Measurements from ENCODE around the gene OR2T11. TPM values are rescaled to one million over a fixed set of nuclear protein-coding genes. Genes with fewer than 3 reads are reported as not detected.
A peak's percentile ranks its signal among the peaks of the same experiment; 100 is the strongest.
"Not testable (repeated sequence)": the region's sequence is repeated elsewhere in the genome, so short reads cannot be mapped to it uniquely, and the experiment has no call there.

The OR2T11 gene, protein sequence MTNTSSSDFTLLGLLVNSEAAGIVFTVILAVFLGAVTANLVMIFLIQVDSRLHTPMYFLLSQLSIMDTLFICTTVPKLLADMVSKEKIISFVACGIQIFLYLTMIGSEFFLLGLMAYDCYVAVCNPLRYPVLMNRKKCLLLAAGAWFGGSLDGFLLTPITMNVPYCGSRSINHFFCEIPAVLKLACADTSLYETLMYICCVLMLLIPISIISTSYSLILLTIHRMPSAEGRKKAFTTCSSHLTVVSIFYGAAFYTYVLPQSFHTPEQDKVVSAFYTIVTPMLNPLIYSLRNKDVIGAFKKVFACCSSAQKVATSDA
- not detected for total RNA-seq

DNA sequence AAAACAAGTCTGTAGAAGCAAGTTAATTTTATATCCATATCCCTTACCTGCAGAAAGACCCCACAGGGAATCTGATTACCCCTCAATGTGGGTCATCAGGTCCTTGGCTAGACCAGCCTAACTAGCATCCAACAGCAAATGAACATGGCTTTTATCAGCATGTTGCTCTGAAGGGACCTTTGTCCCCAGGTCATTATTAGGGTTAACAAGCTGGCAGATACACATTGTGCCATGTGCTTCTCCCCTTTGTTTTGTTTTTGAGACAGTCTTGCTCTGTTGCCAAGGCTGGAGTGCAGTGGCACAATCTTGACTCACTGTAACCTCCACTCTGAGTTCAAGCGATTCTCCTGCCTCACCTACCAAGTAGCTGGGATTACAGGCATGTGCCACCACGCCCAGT, at the start of gene OR2T11:
OR2T11 (minus strand) TSS at position 101 of the 400 bp plus-strand sequence. CDS start 7,963 bp downstream, outside the sequence.
- peak; percentile 28 for ATAC-seq
- DNase-seq (ENCODE audit: low spot score), result not testable (repeated sequence)

DNA sequence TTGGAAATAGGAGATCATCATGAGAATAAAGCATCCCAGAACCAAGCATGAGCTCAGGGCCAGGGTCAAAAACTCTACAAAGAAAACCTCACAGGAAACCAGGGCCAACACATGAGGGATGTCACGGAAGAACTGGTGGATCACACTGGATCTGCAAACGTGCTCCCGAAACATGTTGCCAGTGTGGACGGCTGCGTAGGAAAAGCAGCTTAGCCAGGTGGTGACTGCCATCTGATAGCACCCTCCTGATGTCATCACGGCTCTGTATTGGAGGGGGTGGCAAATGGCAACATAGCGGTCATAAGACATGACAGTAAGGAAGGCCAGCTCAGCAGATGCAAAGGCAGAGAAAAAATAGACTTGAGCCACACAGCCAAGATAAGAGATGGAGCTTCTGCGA, 46.8 kb upstream of the OR2T11 start:
- ATAC-seq (no peak), DNase-seq (ENCODE audit: low spot score) (no peak)

DNA sequence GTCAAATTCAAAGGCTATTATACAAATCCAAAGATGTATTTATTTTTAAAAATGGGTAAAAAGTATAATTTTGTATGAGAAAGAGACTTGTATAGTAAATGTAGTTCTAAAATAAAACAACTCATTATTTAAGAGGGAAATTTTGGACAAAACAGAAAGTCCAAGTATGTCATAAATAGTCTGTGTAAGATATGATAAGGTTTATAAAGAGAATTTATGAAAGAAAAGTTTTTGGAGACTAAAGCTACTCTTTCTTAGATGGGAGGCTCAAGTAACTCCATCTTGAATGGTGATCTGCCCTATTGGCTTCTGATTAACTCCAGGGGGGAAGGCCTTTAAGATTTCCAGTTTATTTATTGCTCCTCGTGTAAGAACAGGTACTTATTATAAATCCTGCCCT, 35.1 kb upstream of the OR2T11 start:
- no peak for ATAC-seq
- DNase-seq (ENCODE audit: low spot score), result no peak

DNA sequence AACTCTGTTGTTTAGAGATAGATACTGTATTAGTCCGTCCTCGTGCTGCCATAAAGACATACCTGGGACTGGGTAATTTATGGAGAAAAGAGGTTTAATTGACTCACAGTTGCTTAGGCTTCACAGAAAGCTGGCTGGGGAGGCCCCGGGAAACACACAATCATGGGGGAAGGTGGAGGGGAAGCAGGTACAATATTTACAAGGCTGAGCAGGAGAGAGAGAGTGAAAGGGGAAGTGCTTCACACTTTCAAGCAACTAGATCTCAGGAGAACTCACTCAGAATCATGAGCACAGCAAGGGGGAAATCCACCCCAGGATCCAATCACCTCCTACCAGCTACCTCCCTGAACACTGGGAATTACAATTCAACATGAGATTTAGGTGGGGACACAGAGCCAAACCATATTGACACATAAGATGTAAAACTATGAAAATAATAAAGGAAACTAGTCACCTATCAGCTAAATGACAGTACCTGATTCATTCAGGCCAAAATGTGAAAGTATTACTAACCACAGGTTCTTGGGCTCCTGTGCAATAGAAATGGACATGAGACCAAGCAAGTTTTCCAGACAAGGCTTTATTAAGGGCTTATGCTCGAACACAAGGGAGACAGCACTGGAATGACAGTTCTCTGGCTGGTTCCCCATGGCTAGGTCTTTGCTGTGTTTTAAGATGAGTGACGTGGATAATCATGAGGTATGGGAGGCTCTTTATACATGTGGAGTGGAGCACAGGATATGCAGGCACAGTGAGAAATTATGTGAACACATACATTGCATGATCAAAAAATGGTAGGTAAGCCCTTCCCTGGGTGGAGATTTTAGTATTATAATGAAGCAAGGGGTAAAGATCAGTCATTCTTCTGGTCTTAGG, 28.8 kb upstream of the OR2T11 start:
- ATAC-seq; DNase-seq (ENCODE audit: low spot score): not testable (repeated sequence)

DNA sequence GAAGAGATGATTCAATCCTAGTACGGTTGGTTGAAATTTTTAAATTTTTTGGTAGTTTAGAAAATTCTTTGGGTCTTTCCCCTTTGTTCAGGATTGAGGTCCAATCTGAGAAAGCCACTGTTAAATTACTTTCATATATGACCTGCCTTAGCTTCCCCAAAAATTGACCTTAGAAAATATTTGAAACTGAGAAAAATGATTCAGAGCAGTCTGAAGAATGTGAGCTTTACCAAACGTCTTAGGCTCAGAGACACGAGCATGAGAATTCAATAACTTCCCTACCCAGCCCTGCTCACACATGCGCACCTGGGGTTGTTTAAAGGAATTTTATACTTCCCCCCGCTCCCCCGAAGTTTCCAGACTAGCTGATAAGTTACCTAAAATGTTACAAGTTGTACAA, 21.9 kb upstream of the OR2T11 start:
- DNase-seq (ENCODE audit: low spot score); ATAC-seq: not testable (repeated sequence)

DNA sequence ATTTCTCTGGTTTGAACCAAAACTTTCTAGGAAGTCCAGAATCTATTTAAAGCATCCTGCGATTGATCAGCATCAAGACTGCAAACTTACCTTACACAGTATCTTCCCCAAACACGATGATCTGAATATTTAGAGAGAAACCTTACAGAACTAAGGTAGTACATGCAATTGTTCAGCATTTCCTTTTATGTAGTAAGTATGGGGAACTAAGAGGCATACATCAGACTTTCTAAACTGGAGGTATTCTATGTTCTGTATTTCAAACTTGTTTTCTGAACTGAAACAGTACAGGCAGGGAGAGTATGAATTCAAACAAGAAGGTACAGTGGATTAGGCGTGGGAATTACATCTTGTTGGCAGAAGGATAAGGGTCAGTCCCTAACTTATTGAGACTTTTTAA, 20.5 kb upstream of the OR2T11 start, which contains the start of gene OR2T27:
OR2T27 (minus strand) TSS at position 175 of the 400 bp plus-strand sequence. CDS start 4,644 bp downstream, outside the sequence.
- not testable (repeated sequence) for ATAC-seq; DNase-seq (ENCODE audit: low spot score)

DNA sequence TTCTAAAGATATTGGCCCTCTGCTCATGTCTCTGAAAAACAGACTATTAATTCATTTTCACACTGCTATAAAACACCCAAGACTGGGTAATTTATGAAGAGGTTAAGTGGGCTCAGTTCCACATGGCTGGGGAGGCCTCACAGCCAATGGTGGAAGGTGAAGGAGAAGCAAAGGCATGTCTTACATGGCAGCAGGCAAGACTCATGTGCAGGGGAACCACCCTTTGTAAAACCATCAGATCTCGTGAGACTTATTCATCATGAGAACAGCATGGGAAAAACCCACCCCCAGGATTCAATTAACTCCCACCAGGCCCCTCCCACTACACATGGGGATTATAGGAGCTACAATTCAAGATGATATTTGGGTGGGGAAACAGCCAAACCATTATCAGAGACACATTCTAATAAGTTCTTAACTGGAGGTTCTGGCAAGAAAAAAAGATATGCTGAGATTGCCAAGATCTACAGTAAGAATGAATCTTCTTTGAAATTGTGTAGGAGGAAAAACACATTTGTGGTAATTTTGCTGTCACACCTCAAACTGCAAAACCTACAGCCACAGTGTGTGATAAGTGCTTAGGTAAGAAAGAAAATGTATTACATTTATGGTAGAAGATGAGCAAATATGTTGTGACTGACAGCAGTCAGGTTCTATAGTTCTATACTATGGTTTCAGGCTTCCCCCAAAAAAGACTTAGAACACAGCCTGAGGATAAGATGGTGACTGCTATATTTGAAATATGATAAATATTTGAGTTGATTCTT, 14.1 kb upstream of the OR2T11 start:
- not testable (repeated sequence) for ATAC-seq; DNase-seq (ENCODE audit: low spot score)

DNA sequence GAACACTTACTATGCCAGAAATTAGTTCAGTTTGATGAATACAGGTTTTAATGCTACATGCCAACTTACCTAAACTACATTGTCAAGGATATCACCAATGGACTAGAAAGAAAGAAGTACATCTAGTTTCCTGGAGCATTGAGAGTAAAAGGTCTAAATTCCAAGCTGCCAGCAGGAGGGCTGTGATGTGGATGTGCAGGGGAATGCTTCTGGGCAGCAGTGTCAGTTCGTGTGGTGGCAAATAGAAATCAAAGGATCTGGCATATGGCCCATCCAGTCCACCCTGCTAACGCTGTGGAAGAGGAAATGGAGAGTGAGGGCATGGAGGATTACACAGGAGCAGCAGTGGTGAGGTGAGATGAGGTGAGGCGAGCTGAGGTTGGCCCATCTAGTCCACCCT, 10.3 kb upstream of the OR2T11 start, which contains the start of gene OR2T35:
OR2T35 (minus strand) TSS at position 101 of the 400 bp plus-strand sequence. CDS start 6,020 bp downstream, outside the sequence.
- ATAC-seq; DNase-seq (ENCODE audit: low spot score): not testable (repeated sequence)

DNA sequence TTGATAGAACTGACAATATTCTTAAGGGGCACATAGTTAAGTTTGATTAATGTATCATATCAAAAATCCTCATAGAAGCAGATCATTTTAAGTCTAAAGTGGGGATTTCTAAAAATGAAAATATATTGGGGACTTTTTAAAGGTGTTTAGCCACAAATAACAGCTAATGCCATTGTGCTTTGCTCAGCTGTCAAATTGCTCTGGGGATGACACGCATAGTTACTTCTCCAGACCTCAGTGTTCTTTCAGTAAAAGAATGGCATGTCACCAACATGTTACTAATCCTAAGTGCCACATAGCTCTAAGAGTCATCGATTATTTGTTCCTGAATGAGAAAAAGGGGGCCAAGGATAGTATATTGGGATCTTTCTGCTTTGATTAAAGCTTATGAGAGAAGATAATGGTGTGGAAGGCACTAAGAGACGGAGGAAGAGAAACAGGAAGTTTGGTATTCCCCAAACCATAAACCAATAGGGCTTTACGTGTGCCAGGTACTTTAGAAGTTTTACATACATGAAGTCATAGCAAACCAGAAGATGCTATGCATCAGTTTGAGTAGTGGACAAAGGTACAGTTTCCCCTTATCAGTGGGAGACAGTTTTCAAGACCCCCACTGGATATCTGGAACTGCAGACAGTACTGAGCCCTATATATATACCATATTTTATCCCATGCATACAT, 8.2 kb upstream of the OR2T11 start:
- DNase-seq (ENCODE audit: low spot score); ATAC-seq: not testable (repeated sequence)

DNA sequence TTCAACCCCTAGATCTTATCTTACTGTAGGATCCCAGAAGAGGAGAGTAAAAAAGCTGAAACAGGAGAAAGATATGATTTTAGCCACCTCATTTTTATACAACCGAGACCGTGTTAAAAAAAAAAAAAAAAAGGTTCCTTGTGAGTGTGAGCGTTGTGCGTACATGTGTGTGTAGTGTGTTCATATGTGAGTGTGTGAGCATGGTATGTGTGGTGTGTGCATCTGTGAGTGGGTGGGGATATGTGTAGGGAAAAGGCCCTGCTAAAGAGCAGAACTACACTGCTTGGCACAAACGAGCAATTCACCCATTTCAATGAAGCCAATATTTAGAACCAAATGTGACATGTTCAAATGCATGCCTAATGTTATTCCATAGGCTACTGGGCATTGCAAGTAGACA, 6.7 kb upstream of the OR2T11 start:
- DNase-seq (ENCODE audit: low spot score); ATAC-seq: not testable (repeated sequence)

DNA sequence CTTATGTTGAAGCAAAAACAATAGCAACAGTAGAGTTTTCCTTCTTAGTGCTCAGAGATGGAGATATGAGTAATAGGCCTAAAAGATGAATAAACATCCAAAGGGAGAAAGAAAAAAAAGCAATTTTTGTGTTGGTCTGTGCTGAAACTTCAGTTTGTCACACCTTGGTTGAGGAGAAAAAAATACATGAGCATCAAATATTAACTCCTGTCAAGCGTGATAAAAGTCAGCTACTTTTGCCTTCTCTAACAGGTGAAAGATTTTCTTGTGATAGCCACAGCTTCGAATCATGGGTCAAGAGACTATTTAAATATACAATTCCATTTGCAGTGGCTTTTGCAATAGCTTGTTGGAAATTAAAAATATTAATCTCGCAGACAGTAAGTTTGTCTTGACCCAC, 6.0 kb upstream of the OR2T11 start:
- not testable (repeated sequence) for DNase-seq (ENCODE audit: low spot score); ATAC-seq

DNA sequence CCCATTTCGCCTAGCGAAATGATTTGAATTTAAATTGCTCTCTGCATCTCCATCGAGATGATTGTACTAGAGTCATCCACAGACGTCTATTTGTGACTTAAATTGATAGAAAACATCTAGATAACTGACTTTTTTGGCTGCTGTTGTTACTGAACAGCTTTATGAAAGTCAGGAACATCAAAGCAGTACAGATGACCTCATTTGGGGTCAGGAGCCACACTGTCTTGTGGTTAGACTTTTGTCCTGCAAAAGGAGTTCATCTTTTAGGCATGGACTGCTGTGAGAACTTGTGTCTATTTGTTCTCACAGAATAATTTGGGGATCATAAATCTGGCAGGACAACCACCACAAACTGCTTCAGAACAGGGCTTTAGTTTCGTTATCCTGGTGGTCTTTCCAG, 4.8 kb upstream of the OR2T11 start:
- not testable (repeated sequence) for DNase-seq (ENCODE audit: low spot score); ATAC-seq

DNA sequence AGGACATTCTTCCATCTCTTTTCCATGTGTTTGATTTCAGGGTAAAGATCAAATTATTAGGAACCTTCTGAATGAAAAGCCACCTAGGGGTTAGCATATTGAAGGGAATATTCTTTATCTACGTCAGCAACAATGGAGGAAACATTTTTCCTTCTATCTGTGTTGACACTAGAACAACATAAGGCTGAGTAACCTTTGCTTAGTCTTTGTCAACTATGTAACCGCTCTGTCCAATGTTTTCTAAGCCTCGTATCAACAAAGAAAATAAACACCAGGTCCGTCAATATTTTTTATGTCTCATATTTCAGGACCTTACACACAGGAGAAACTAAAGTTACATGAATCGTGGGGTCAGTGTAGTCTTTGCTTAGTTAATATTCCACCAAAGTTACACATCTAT, 1.7 kb upstream of the OR2T11 start:
- ATAC-seq, result not testable (repeated sequence)

DNA sequence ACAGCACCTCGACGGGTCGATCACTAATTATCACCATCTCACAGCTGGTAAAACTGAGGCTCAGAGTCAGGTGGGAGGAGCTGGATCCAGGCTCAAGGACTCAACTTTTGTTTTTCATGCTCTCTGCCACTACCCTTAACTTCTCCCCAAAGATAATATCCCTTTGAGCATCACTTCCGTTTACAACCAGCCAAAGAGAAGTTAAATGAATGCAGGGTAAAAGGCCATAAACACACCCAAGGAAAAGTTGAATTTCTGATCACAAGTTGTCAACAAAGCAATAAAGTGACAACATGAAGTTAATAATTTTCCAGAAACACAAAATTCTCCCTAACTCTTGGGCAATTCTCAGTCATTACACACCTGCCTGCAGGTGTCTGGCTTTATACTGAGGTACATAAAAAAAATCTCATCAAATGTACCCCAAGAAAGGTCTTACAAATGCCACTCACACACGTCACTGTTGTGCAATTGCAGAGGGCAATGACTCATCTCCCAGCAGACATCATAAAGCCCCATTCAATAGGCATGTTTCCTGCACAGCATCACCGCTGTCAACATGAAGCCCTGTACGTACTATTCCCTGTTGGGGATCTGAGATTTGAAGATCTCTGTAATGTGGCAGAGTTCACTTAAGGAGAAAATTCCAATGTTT, 3.4 kb downstream of the OR2T11 start:
- DNase-seq (ENCODE audit: low spot score), result no peak
- ATAC-seq, result no peak

More for the DNA sequence above, 1.7 kb upstream of the OR2T11 start:
- not testable (repeated sequence) for DNase-seq (ENCODE audit: low spot score)

DNA sequence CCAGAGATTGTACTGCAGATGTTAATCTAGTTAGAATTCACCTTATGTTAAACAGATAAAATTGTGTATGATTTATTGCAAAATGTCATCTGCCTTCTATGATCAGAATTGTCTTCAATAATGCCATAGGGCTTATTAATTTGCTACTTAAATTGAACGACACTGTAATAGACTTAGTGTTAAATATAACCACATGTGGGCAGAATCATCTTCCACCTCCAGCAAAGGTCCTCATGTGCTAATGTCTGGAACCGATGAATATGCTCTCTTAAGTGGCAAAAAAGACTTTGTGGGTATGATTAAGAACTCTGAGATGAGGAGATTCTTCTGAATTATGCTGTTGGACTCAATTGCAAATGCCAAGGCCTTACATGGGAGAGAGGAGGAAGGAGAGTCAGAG, 4.3 kb downstream of the OR2T11 start:
- no peak for ATAC-seq
- no peak for DNase-seq (ENCODE audit: low spot score)

DNA sequence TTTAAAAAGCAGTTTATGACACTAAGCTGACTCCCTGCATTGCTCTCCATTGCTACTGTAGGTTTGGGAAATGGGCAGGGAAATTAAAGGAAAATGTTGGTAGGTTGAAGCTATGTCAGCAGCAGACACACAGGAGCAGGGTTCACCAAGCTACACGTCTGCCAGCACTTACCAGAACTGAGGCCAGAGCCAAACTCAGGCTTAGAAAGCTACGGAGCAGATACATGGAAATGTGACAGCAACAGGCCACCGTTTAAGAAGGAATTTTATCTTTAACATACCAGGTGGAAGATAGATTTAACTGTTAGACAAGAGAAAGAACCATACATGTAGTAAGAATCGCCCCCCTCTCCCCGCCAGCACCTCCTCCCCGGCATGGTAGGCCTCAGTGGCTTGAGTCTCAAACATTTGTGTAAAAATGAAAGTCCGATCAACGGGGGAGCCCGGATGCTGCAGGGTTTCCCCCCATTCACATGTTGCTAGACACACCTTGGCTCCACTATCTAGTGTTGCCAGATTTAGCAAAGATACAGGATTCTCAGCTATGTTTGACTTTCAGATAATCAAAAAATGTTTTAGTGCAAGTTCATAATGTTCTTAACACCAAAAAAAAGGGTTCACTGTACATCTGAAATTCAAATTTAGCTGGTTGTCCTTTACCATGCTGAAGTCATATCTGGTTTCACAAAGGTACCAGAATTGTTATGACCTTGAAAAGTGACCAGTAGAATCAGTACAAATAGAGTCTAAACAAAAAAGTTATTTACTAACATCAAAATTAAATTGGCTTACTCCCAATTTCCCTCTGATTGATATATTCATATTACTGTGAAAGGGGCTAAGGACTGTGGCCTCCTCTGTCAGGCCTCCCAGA, 6.7 kb downstream of the OR2T11 start:
- DNase-seq (ENCODE audit: low spot score) (no peak), ATAC-seq (no peak)

DNA sequence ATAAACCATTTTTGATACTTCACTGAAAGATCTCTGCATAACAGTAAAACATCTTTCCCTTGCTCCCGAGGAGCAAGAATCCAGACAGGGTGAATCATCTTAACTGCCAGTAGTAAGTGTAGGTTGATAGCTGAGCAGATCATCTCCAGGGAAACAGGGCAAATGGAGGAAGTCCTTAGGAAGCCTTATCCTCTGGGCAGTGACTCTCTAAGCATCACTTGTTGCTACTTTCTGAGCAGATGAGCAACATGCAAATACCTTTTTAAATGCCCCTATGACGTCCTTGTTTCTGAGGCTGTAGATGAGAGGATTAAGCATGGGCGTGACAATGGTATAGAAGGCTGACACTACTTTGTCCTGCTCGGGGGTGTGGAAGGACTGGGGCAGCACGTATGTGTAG, 8.9 kb downstream of the OR2T11 start:
- ATAC-seq (no peak), DNase-seq (ENCODE audit: low spot score) (no peak)

DNA sequence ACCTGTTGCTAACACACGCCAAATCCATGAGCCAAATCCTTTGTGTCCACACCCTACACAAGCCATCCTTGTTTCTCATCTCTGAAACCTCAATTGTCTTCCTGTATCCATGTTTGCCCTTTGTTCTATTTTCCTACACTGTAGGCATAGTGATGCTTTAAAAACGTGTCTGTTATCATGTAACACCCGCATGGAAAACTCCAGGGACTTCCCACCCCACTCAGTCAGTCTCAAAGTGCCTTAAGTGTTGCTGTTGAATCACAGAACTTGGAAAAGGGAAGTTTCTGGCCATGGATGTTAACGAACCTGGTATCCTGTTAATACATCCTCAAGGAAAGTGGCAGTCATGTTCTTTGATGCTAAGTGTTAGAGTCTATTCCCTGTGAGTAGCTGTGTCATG, 9.7 kb downstream of the OR2T11 start:
- no peak for DNase-seq (ENCODE audit: low spot score)
- no peak for ATAC-seq
